Loucy (cell line): ENCODE measurements around the gene APOC3.

Source experiments
- H2AFZ ChIP-seq: fragments of 200-600 bp; sonication (generic); 2 replicates; pipeline ENCODE4 v1.6.0; 2016; ENCODE audit warnings: antibody characterized with exemption, mild to moderate bottlenecking, low read length, moderate library complexity
- H3F3A ChIP-seq: fragments of 200-600 bp; 2 replicates; pipeline ENCODE4 v1.6.0; 2016; ENCODE audit warnings: antibody characterized with exemption, low read depth, mild to moderate bottlenecking
- H3K27me3 ChIP-seq: fragments of 200-600 bp; sonication (generic); 2 replicates; pipeline ENCODE4 v1.6.1; 2014; ENCODE audit warnings: low read length, mild to moderate bottlenecking; ENCODE audit not compliant: insufficient read depth, poor library complexity, severe bottlenecking
- H3K36me3 ChIP-seq: fragments of 200-600 bp; sonication (generic); 2 replicates; pipeline ENCODE4 v1.6.1; 2016; ENCODE audit warnings: low read length; ENCODE audit not compliant: insufficient read depth
- H3K4me1 ChIP-seq: fragments of 200-600 bp; sonication (generic); 2 replicates; pipeline ENCODE4 v1.5.1; 2014; ENCODE audit warnings: low read length, mild to moderate bottlenecking; ENCODE audit not compliant: insufficient read depth, poor library complexity, severe bottlenecking
- H3K4me2 ChIP-seq: fragments of 200-600 bp; sonication (generic); 2 replicates; pipeline ENCODE4 v1.6.0; 2014; ENCODE audit warnings: antibody characterized with exemption, low read length, low read depth, mild to moderate bottlenecking; ENCODE audit not compliant: poor library complexity, severe bottlenecking
- H3K4me3 ChIP-seq: fragments of 200-600 bp; sonication (generic); 2 replicates; pipeline ENCODE4 v1.5.1; 2014; ENCODE audit warnings: low read length, mild to moderate bottlenecking, mixed read lengths; ENCODE audit not compliant: poor library complexity, severe bottlenecking
- H3K79me2 ChIP-seq: fragments of 200-600 bp; sonication (generic); 2 replicates; pipeline ENCODE4 v1.6.1; 2014; ENCODE audit warnings: low read length; ENCODE audit not compliant: insufficient read depth
- H3K9ac ChIP-seq: fragments of 200-600 bp; sonication (generic); 2 replicates; pipeline ENCODE4 v1.6.0; 2014; ENCODE audit warnings: mild to moderate bottlenecking, low read depth, low read length, moderate library complexity; ENCODE audit not compliant: poor library complexity, severe bottlenecking
- H3K9me2 ChIP-seq: fragments of 200-600 bp; sonication (generic); replicated peaks from 2 replicates; pipeline ENCODE4 v1.6.1; 2016; ENCODE audit warnings: low read depth, low read length, mixed read lengths
- H3K9me3 ChIP-seq: fragments of 200-600 bp; sonication (generic); 2 replicates; pipeline ENCODE4 v1.6.1; 2014; ENCODE audit warnings: mild to moderate bottlenecking, antibody characterized with exemption, low read length, low read depth; ENCODE audit not compliant: insufficient read depth
- H4K20me1 ChIP-seq: fragments of 200-600 bp; sonication (generic); 2 replicates; pipeline ENCODE4 v1.6.0; 2014; ENCODE audit warnings: antibody characterized with exemption, low read length, mild to moderate bottlenecking; ENCODE audit not compliant: insufficient read depth, poor library complexity, severe bottlenecking
- EZH2phosphoT487 ChIP-seq: fragments of 200-600 bp; IDR thresholded peaks from 2 replicates; pipeline ENCODE4 v1.6.1; 2018; ENCODE audit warnings: antibody characterized with exemption, mild to moderate bottlenecking, moderate library complexity, borderline replicate concordance
- TF ChIP-seq, protein P1 (sequence below): fragments of 200-600 bp; sonication (generic); conservative IDR thresholded peaks from 2 replicates; pipeline ENCODE4 v1.5.1; 2014; ENCODE audit warnings: mild to moderate bottlenecking, antibody characterized with exemption, low read length

APOC3 gene

GRCh38 chr11:116792869-116793771 is 36.6 kb upstream of the APOC3 start:
- H3K79me2 ChIP-seq: peaks cover under 1% of the 10 kb centered on the region; the same call in 1 of the 2 replicates
- H4K20me1 ChIP-seq: no peaks in the 10 kb centered on the region
- H2AFZ ChIP-seq: peak overlapping the region; percentile 88
- no peaks in the 10 kb centered on the region for H3K9me2 ChIP-seq
- no peaks in the 10 kb centered on the region for H3F3A ChIP-seq
- no peak for TF ChIP-seq EZH2phosphoT487
- TF ChIP-seq, protein P1, sequence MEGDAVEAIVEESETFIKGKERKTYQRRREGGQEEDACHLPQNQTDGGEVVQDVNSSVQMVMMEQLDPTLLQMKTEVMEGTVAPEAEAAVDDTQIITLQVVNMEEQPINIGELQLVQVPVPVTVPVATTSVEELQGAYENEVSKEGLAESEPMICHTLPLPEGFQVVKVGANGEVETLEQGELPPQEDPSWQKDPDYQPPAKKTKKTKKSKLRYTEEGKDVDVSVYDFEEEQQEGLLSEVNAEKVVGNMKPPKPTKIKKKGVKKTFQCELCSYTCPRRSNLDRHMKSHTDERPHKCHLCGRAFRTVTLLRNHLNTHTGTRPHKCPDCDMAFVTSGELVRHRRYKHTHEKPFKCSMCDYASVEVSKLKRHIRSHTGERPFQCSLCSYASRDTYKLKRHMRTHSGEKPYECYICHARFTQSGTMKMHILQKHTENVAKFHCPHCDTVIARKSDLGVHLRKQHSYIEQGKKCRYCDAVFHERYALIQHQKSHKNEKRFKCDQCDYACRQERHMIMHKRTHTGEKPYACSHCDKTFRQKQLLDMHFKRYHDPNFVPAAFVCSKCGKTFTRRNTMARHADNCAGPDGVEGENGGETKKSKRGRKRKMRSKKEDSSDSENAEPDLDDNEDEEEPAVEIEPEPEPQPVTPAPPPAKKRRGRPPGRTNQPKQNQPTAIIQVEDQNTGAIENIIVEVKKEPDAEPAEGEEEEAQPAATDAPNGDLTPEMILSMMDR: no peak
- H3K9me3 ChIP-seq: no peaks in the 10 kb centered on the region
- no peak overlapping the region for H3K4me3 ChIP-seq
- no peak overlapping the region for H3K9ac ChIP-seq
- no peak overlapping the region for H3K4me2 ChIP-seq
- H3K4me1 ChIP-seq: peaks cover 3% of the 10 kb centered on the region
- H3K27me3 ChIP-seq: no peaks in the 10 kb centered on the region
- H3K36me3 ChIP-seq: no peaks in the 10 kb centered on the region

DNA sequence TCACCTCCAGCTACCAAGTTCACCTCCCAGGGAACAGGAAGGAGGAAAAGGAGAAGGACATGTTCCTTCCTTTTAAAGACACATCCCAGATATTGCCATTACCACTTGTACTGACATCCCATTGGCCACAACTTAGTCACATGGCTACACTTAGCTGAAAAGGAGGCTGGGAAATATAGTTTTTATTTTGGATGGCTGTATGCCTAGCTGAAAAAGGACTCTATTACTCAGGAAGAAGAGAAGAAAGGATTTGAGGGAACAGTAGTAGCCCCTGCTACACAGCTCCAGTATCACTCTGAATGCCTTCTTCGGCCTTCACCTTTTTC is 36.0 kb upstream of the APOC3 start:
- Histone ChIP-seq H3F3A (no peaks in the 10 kb centered on the region), H3K4me1 (no peaks in the 10 kb centered on the region), H2AFZ (peak overlapping the region; percentile 88), H3K27me3 (no peaks in the 10 kb centered on the region), H3K4me3 (no peak overlapping the region), H3K9me2 (no peaks in the 10 kb centered on the region), H4K20me1 (no peaks in the 10 kb centered on the region), H3K36me3 (no peaks in the 10 kb centered on the region), H3K9ac (no peak overlapping the region), H3K4me2 (no peak overlapping the region), H3K9me3 (no peaks in the 10 kb centered on the region), H3K79me2 (no peaks in the 10 kb centered on the region)
- no peak for TF ChIP-seq EZH2phosphoT487
- TF ChIP-seq, protein P1: no peak

DNA sequence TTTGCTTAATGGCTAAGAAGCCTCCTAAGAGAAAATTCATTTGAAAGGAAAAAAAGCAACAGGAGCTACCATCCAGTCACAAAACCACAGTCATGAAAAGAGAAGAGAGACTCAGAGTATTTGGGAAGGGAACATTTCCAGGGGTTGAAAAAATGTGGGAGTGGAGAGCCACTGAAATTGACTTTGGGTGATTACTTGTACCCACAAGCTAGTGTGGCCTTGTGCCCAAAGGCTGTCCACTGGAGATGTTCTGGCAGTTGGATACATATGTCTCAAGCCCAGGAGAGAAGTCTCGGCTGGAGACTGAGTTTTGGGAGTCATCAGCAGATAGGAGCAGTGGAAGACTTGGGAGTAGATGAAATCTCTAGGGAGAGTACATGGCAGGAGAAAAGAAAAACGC is 34.9 kb upstream of the APOC3 start:
- TF ChIP-seq, protein P1: no peak
- no peak for TF ChIP-seq EZH2phosphoT487
- H3K36me3 ChIP-seq: no peaks in the 10 kb centered on the region
- H3K79me2 ChIP-seq: no peaks in the 10 kb centered on the region
- H4K20me1 ChIP-seq: no peaks in the 10 kb centered on the region
- no peaks in the 10 kb centered on the region for H3K4me1 ChIP-seq
- H3F3A ChIP-seq: no peaks in the 10 kb centered on the region
- no peak overlapping the region for H2AFZ ChIP-seq
- H3K4me2 ChIP-seq: no peak overlapping the region
- H3K27me3 ChIP-seq: no peaks in the 10 kb centered on the region
- no peak overlapping the region for H3K9ac ChIP-seq
- H3K4me3 ChIP-seq: no peak overlapping the region
- no peaks in the 10 kb centered on the region for H3K9me3 ChIP-seq
- H3K9me2 ChIP-seq: no peaks in the 10 kb centered on the region
